Endothelial cell of umbilical vein (primary cell): ENCODE data around the gene RETSAT. TPM values are rescaled to one million over a fixed set of nuclear protein-coding genes. Genes with fewer than 3 reads are reported as not detected.

ENCODE experiments used
- BruUV-seq: library from RNA; stranded (reverse); fragments of 400-500 nt; replicated peaks from 2 replicates; lab custom pipeline; 2021; lab: Mats Ljungman, UMichigan
- CTCF ChIA-PET: fragments of 300-600, 350-600 bp; sonication (Branson Sonifier 250); formaldehyde crosslinking; loops from one replicate; lab custom pipeline; 2021; ENCODE audit warnings: antibody characterized with exemption, inconsistent platforms; lab: Charles Lee
- POLR2A ChIA-PET: fragments of 300-600, 350-600 bp; sonication (Branson Sonifier 250); formaldehyde crosslinking; loops from one replicate; lab custom pipeline; 2021; ENCODE audit warnings: antibody characterized with exemption, inconsistent platforms; lab: Charles Lee
- DNase-seq: peaks from one replicate; pipeline ENCODE4 v3.0.0-alpha.2; 2011; ENCODE audit warnings: low read depth, low spot score
- FAIRE-seq: peaks from 2 replicates; lab custom pipeline; 2011; peaks lifted over from hg19 to GRCh38; lab: Jason Lieb, UNC
- H2AFZ ChIP-seq: 2 replicates; pipeline ENCODE4 v1.6.0; 2012; ENCODE audit warnings: low read depth, low read length, control low read depth, inconsistent platforms
- H3K27ac ChIP-seq: 2 replicates; pipeline ENCODE4 v1.5.1; 2011; ENCODE audit warnings: low read depth, mild to moderate bottlenecking, control low read depth, low read length, moderate library complexity; ENCODE audit not compliant: insufficient read depth
- H3K27me3 ChIP-seq, 2 experiments: 2 replicates each; pipeline versions ENCODE4 v1.6.0 to v1.6.1; 2011; ENCODE audit warnings: low read length in 2 of 2, mixed read lengths in 1 of 2; ENCODE audit not compliant: control insufficient read depth in 2 of 2, insufficient read depth in 2 of 2
- H3K36me3 ChIP-seq, 2 experiments: 2 replicates in 1 of 2; 3 replicates in 1 of 2; pipeline ENCODE4 v1.5.1; 2011; ENCODE audit warnings: low read length in 2 of 2, mild to moderate bottlenecking in 1 of 2, moderate library complexity in 1 of 2; ENCODE audit not compliant: control insufficient read depth in 2 of 2, insufficient read depth in 2 of 2; ENCODE audit errors: extremely low read depth in 1 of 2
- H3K4me1 ChIP-seq: 3 replicates; pipeline ENCODE4 v1.5.1; 2011; ENCODE audit warnings: mild to moderate bottlenecking, low read length; ENCODE audit not compliant: control insufficient read depth, insufficient read depth; ENCODE audit errors: extremely low read depth
- H3K4me2 ChIP-seq: 2 replicates; pipeline ENCODE4 v1.6.1; 2011; ENCODE audit warnings: low read length, control low read depth, mixed read lengths; ENCODE audit not compliant: insufficient read depth
- H3K4me3 ChIP-seq, 3 experiments: fragments of 200-600 bp in 1 of 3; sonication (generic), shearing (Covaris generic) in 1 of 3; replicated peaks in 1 of 3; 2 replicates each; pipeline ENCODE4 v1.5.1; 2011 to 2016; ENCODE audit warnings: control low read depth in 3 of 3, low read length in 3 of 3, mild to moderate bottlenecking in 2 of 3, inconsistent platforms in 1 of 3, low read depth in 1 of 3, moderate library complexity in 1 of 3; ENCODE audit not compliant: insufficient read depth in 1 of 3
- H3K79me2 ChIP-seq: 2 replicates; pipeline ENCODE4 v1.6.0; 2012; ENCODE audit warnings: low read length, inconsistent platforms; ENCODE audit not compliant: control insufficient read depth, insufficient read depth
- H3K9ac ChIP-seq: replicated peaks from 2 replicates; pipeline ENCODE3; 2011; ENCODE audit warnings: low read length, control low read depth; ENCODE audit not compliant: insufficient read depth; ENCODE audit errors: extremely low read depth
- H3K9me1 ChIP-seq: replicated peaks from 3 replicates; pipeline ENCODE4 v1.6.0; 2011; ENCODE audit warnings: mild to moderate bottlenecking, low read length; ENCODE audit not compliant: control insufficient read depth, insufficient read depth; ENCODE audit errors: extremely low read depth
- H3K9me3 ChIP-seq: replicated peaks from 2 replicates; pipeline ENCODE4 v1.5.1; 2012; ENCODE audit warnings: low read length, inconsistent platforms; ENCODE audit not compliant: control insufficient read depth, insufficient read depth
- H4K20me1 ChIP-seq: replicated peaks from 2 replicates; pipeline ENCODE3; 2011; ENCODE audit warnings: mild to moderate bottlenecking, low read length; ENCODE audit not compliant: control insufficient read depth, insufficient read depth; ENCODE audit errors: extremely low read depth
- CTCF ChIP-seq, 2 donors: IDR thresholded peaks; 1 replicate in 1 of 2; 2 replicates in 1 of 2; pipeline ENCODE4 v1.5.1; 2011; ENCODE audit warnings: low read length in 2 of 2, mild to moderate bottlenecking in 2 of 2, moderate library complexity in 2 of 2, control low read depth in 1 of 2, inconsistent platforms in 1 of 2, low read depth in 1 of 2; ENCODE audit not compliant: insufficient read depth in 1 of 2; ENCODE audit errors: extremely low read depth in 1 of 2
- EZH2 ChIP-seq: IDR thresholded peaks from 2 replicates; pipeline ENCODE4 v1.6.1; 2012; ENCODE audit warnings: borderline replicate concordance, low read depth, mild to moderate bottlenecking, moderate library complexity, low read length, inconsistent platforms; ENCODE audit not compliant: severe bottlenecking
- FOS ChIP-seq: IDR thresholded peaks from 2 replicates; pipeline ENCODE4 v1.6.1; 2011; ENCODE audit warnings: mild to moderate bottlenecking, low read length, moderate library complexity, borderline replicate concordance; ENCODE audit not compliant: insufficient read depth
- GATA2 ChIP-seq: IDR thresholded peaks from 2 replicates; pipeline ENCODE4 v1.7.0; 2011; ENCODE audit warnings: low read depth, mild to moderate bottlenecking, moderate library complexity, mixed read lengths, low read length; ENCODE audit not compliant: insufficient read length, insufficient read depth
- JUN ChIP-seq: IDR thresholded peaks from 2 replicates; pipeline ENCODE4 v1.6.1; 2011; ENCODE audit warnings: borderline replicate concordance, low read depth; ENCODE audit not compliant: insufficient read length, insufficient read depth
- MYC ChIP-seq: IDR thresholded peaks from one replicate; pipeline ENCODE4 v1.6.1; 2011; ENCODE audit warnings: mild to moderate bottlenecking, low read depth, low read length
- POLR2AphosphoS5 ChIP-seq: IDR thresholded peaks from 2 replicates; pipeline ENCODE4 v1.6.1; 2012; ENCODE audit warnings: low read depth, mild to moderate bottlenecking, control low read depth, low read length, moderate library complexity; ENCODE audit not compliant: insufficient read depth
- dilution Hi-C: fragments of 300-500 bp; cut with MboI; formaldehyde crosslinking; loops from one replicate; pipeline ENCODE4 v1.15.0; 2019; ENCODE audit warnings: low sequenced_read_pairs; ENCODE audit not compliant: extremely low pct_ligation_motif_present
- intact Hi-C: fragments of 100-400 bp; cut with micrococcal nuclease; formaldehyde crosslinking; loops from one replicate; pipeline ENCODE4 v1.10.0; 2022
- polyA plus RNA-seq, 4 experiments: library from polyadenylated mRNA; depleted of rRNA in 3 of 4; stranded (reverse) in 3 of 4; unstranded in 1 of 4; fragments of >200 nt; gene quantifications; 2 replicates each; pipeline versions ENCODE4 v1.2.1 to v1.2.3, GENCODE V29; 2011 to 2012; ENCODE audit warnings: missing spikeins in 1 of 4
- total RNA-seq: library from RNA; stranded (reverse); gene quantifications from 2 replicates; pipeline ENCODE4 v1.2.3, GENCODE V29; 2021

The RETSAT gene
- total and polyA plus RNA-seq, 2 donors (not counting 3 experiments of a cell fraction or from before 2014, with no cell fraction given): 43.8 to 59.1 TPM

- Histone ChIP-seq H3K27ac (no peak overlapping the region), H3K27me3 (no peaks in the 10 kb centered on the region), H3K4me3 (no peak overlapping the region), H3K4me2 (no peak overlapping the region), H3K4me1 (no peaks in the 10 kb centered on the region), H3K9me3 (no peaks in the 10 kb centered on the region), H3K79me2 (peaks cover 2% of the 10 kb centered on the region), H4K20me1 (no peaks in the 10 kb centered on the region), H3K9me1 (no peaks in the 10 kb centered on the region), H2AFZ (no peak overlapping the region), H3K36me3 (peaks cover 7 to 29% of the 10 kb centered on the region in 2 experiments), H3K9ac (no peak overlapping the region)
- intact Hi-C loops: no loop called here
- TF ChIP-seq JUN (no peak), CTCF (IDR thresholded peaks at IDR 0.05; ENCODE audit: extremely low read depth in 1 of 2, insufficient read depth in 1 of 2, low read depth in 1 of 2, low read length in 2 of 2) (no peak), FOS (no peak), EZH2 (no peak), GATA2 (no peak), MYC (no peak), POLR2AphosphoS5 (no peak)
- CTCF ChIA-PET: no interaction called here
- BruUV-seq: no TSS peak
- FAIRE-seq: no peak
- dilution Hi-C loops: no loop called here
- no peak for DNase-seq
- POLR2A ChIA-PET: no interaction called here
Measured at GRCh38 chr2:85347599-85347998, 6.7 kb downstream of the RETSAT start.
